ENCODE data around the gene RBPMS2. TPM values are rescaled to one million over a fixed set of nuclear protein-coding genes. Genes with fewer than 3 reads are reported as not detected.

Gene RBPMS2
- total RNA-seq, 3 donors from 2014 or later: 3.5 to 133 (median 6.3) TPM

GRCh38 chr15:64702816-64703631 is 72.4 kb downstream of the RBPMS2 start:
- no peaks in the 10 kb centered on the region for H3K36me3 ChIP-seq (ENCODE audit: low read depth)
- DNase-seq (peak; percentile 98 to 99 (median 98)), ATAC-seq (peak; percentile 99)
- TF ChIP-seq, protein P1, sequence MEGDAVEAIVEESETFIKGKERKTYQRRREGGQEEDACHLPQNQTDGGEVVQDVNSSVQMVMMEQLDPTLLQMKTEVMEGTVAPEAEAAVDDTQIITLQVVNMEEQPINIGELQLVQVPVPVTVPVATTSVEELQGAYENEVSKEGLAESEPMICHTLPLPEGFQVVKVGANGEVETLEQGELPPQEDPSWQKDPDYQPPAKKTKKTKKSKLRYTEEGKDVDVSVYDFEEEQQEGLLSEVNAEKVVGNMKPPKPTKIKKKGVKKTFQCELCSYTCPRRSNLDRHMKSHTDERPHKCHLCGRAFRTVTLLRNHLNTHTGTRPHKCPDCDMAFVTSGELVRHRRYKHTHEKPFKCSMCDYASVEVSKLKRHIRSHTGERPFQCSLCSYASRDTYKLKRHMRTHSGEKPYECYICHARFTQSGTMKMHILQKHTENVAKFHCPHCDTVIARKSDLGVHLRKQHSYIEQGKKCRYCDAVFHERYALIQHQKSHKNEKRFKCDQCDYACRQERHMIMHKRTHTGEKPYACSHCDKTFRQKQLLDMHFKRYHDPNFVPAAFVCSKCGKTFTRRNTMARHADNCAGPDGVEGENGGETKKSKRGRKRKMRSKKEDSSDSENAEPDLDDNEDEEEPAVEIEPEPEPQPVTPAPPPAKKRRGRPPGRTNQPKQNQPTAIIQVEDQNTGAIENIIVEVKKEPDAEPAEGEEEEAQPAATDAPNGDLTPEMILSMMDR (IDR thresholded peaks at IDR 0.05): no peak
- H3K9me3 ChIP-seq: no peaks in the 10 kb centered on the region
- peak overlapping the region; percentile 65 for H3K4me3 ChIP-seq
- H3K4me1 ChIP-seq (ENCODE audit: low read depth): peaks cover 33% of the 10 kb centered on the region
- intact Hi-C loops (cut with DNase I, micrococcal nuclease): no loop called here

DNA sequence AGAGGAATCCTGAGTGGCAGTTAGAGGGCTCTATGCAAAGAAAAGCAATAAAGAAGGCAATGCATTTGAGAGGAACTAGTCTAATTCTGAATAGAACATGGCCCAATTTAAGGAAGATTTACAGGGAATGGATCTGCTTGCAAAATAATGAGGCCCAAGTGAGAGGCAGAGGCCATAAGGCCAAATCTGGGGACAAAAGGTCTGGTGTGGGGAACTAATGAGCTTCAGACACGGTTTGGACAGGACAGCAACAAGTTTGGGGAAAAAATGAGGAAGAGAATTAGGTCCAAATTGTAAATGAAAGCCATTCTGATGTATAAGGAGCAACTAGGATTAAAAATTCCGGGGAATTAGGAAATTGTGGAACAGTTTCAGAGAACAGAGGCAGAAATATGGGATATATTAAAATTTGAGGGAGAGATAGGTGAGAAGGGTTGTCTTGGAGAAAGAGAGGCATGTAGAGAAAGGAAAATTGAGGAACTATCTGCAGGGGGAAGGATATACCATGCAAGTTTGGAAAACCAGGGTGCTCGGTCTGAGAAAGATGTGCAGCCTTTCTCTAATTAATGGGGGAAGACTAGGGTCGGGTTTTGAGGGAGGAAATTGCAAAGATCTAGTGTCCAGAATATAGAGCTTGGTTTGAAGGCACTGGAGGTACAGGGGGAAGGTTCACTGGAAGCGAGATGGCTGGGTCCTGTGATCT is 73.8 kb downstream of the RBPMS2 start:
- TF ChIP-seq, protein P1 (IDR thresholded peaks at IDR 0.05): no peak
- intact Hi-C loops (cut with DNase I, micrococcal nuclease): no loop called here
- H3K36me3 ChIP-seq (ENCODE audit: low read depth): no peaks in the 10 kb centered on the region
- H3K9me3 ChIP-seq: no peaks in the 10 kb centered on the region
- peaks cover 33% of the 10 kb centered on the region for H3K4me1 ChIP-seq (ENCODE audit: low read depth)
- ATAC-seq: no peak
- no peak for DNase-seq
- H3K4me3 ChIP-seq: no peak overlapping the region

- Histone ChIP-seq H3K9me3 (no peaks in the 10 kb centered on the region), H3K36me3 (ENCODE audit: low read depth) (no peaks in the 10 kb centered on the region), H3K4me3 (no peak overlapping the region), H3K4me1 (ENCODE audit: low read depth) (peaks cover 33% of the 10 kb centered on the region)
- ATAC-seq (no peak), DNase-seq (no peak)
- intact Hi-C loops (cut with DNase I, micrococcal nuclease): no loop called here
- TF ChIP-seq, protein P1 (IDR thresholded peaks at IDR 0.05): no peak
Measured at GRCh38 chr15:64701051-64701450, 74.3 kb downstream of the RBPMS2 start.

DNA sequence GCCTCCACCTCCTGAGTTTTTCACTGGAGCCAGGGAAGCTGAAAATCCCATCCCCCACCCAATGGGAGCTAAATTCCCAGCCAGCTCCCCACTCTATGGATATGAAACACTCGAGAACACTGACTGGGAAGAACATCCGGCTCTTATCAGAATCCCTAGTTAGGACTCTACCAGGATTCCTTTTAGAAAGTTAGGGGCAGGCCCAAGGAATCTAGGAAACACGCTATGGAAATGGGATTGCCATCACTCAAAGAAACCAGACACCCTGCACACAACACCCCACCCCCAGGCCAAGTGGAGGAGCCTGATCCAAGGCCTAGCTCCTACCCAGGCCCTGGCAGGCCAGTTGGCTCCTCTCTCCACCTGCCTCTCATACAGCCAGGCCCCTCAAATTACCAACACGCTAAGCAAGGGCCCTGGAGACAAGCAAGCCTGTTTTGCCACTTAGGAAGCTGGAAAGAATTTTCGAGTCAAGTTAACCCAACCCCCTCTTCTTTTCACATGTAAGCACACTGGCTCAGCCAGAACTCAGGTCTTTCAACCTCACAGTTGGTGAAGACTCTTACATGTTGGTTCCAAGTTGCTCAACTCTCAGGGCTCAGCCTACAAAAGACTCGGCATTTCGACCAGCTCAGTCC is 75.5 kb downstream of the RBPMS2 start:
- ATAC-seq: no peak
- H3K4me1 ChIP-seq (ENCODE audit: low read depth): peaks cover 33% of the 10 kb centered on the region
- H3K4me3 ChIP-seq: no peak overlapping the region
- H3K36me3 ChIP-seq (ENCODE audit: low read depth): no peaks in the 10 kb centered on the region
- TF ChIP-seq, protein P1 (IDR thresholded peaks at IDR 0.05): no peak
- no peaks in the 10 kb centered on the region for H3K9me3 ChIP-seq
- intact Hi-C loops (cut with DNase I, micrococcal nuclease): no loop called here
- no peak for DNase-seq

GRCh38 chr15:64698823-64699222 is 76.6 kb downstream of the RBPMS2 start:
- DNase-seq: no peak
- no peak for ATAC-seq
- intact Hi-C loops (cut with DNase I, micrococcal nuclease): no loop called here
- Histone ChIP-seq H3K4me3 (no peak overlapping the region), H3K36me3 (ENCODE audit: low read depth) (no peaks in the 10 kb centered on the region), H3K4me1 (ENCODE audit: low read depth) (peaks cover 32% of the 10 kb centered on the region), H3K9me3 (no peaks in the 10 kb centered on the region)
- TF ChIP-seq, protein P1 (IDR thresholded peaks at IDR 0.05): no peak
